SKM-1 (cell line): ENCODE data around the gene AHDC1.
A peak's percentile ranks its signal among the peaks of the same experiment; 100 is the strongest.

Source experiments
- DNase-seq: peaks from one replicate; lab custom pipeline; 2025; ENCODE audit not compliant: unreplicated experiment; lab: John Stamatoyannopoulos, UW

Gene AHDC1

GRCh38 chr1:27566462-27567145 is 37.3 kb downstream of the AHDC1 start:
- DNase-seq, result no peak

GRCh38 chr1:27564710-27565649 is 39.0 kb downstream of the AHDC1 start:
- no peak for DNase-seq

GRCh38 chr1:27563591-27564471 is 40.1 kb downstream of the AHDC1 start:
- peak; percentile 88 for DNase-seq

- DNase-seq, result no peak
Measured at GRCh38 chr1:27563341-27563590, 40.7 kb downstream of the AHDC1 start.

- DNase-seq, result no peak
Measured at GRCh38 chr1:27562534-27563340, 41.2 kb downstream of the AHDC1 start.

- no peak for DNase-seq
Measured at GRCh38 chr1:27562021-27562420, 41.9 kb downstream of the AHDC1 start.

- no peak for DNase-seq
Measured at GRCh38 chr1:27561124-27561899, 42.6 kb downstream of the AHDC1 start.

GRCh38 chr1:27560268-27561123 is 43.4 kb downstream of the AHDC1 start:
- DNase-seq, result no peak

GRCh38 chr1:27559466-27560030 is 44.4 kb downstream of the AHDC1 start:
- DNase-seq, result no peak

- no peak for DNase-seq
Measured at GRCh38 chr1:27557596-27558340, 46.2 kb downstream of the AHDC1 start.

GRCh38 chr1:27556781-27557595 is 47.0 kb downstream of the AHDC1 start:
- peak; percentile 81 for DNase-seq

- DNase-seq, result no peak
Measured at GRCh38 chr1:27556435-27556780, 47.5 kb downstream of the AHDC1 start.

- DNase-seq, result no peak
Measured at GRCh38 chr1:27555700-27556424, 48.1 kb downstream of the AHDC1 start.

- DNase-seq, result no peak
Measured at GRCh38 chr1:27554759-27555699, 48.9 kb downstream of the AHDC1 start.

- no peak for DNase-seq
Measured at GRCh38 chr1:27554293-27554692, 49.7 kb downstream of the AHDC1 start.
